Measurements from ENCODE around the gene IQCE.
A peak's percentile ranks its signal among the peaks of the same experiment; 100 is the strongest.
"Not testable (repeated sequence)": the region's sequence is repeated elsewhere in the genome, so short reads cannot be mapped to it uniquely, and the experiment has no call there.

Gene IQCE

GRCh38 chr7:2555121-2556052 is 3.4 kb upstream of the IQCE start, which contains the start of gene BRAT1:
Gene BRAT1, minus strand, starts transcription at chr7:2555524. Its CDS starts 1,093 bp downstream, at chr7:2554431.
- DNase-seq: peak; percentile 86 to 93

DNA sequence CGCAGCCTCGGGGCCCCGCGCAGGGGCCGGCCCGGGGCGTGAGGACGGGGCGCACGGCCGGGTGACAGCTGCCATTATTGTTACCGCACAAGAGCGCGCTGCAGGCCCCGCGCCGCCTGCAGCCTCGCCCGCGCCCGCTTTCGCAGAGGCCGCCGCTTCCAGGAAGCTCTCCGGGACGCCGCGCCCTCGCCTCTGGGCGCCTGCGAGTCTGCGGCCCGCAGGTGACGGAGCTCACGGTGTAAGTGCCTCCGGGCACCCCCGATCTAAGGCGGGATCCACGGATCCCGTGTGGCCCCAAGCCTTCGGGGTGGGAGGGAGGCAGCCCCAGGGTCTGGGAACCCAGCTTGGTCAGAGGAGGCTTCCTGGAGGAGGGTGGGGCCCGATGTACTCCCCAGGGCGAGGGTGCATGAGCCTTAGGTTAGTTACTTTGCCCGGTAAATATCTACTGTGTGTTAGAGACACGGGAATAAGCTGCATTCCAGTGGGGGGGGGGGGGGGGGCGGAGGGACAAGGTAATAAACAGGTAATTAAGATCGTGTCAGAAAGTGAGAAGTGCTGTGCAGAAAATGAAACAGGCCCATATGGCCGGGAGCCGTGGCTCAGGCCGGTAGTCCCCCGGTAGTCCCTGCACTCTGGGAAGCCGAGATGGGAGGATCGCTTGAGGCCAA is 638 bp downstream of the IQCE start:
- DNase-seq: no peak

GRCh38 chr7:2563955-2564354 is 5.2 kb downstream of the IQCE start:
- not testable (repeated sequence) for DNase-seq

- DNase-seq: no peak
Measured at GRCh38 chr7:2564970-2565540, 6.3 kb downstream of the IQCE start.

GRCh38 chr7:2566348-2566889 is 7.6 kb downstream of the IQCE start:
- no peak for DNase-seq

GRCh38 chr7:2566890-2567678 is 8.3 kb downstream of the IQCE start:
- no peak for DNase-seq

DNA sequence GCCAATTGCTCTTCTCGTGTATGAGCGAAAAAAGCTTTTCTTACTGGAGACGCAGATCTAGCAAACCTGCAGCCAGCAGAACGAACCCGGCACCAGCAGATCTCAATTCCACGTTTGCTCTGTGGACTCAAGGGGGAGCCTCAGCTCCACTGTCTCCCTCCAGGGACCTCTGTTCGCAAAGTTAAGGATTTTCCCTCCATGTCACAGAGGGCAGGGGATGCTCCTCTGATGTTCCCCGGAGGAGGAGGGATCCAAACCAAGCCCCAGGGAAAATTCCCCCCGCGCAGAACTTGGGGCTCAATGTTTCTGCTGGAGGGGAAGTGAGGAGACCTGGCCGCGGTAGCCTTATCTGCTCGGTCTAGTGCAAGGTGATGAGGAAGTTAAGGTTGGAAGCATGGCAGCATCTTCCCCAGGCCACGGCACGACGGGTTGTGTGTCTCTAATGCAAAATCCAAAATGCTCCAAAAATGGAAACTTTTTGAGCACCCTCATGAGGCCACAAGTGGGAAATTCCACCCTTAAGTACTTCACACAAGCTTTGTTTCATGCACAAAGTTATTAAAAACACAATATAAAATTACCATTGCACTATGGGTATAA is 9.0 kb downstream of the IQCE start:
- DNase-seq: peak in 1 of 2 experiments; percentile 22

DNA sequence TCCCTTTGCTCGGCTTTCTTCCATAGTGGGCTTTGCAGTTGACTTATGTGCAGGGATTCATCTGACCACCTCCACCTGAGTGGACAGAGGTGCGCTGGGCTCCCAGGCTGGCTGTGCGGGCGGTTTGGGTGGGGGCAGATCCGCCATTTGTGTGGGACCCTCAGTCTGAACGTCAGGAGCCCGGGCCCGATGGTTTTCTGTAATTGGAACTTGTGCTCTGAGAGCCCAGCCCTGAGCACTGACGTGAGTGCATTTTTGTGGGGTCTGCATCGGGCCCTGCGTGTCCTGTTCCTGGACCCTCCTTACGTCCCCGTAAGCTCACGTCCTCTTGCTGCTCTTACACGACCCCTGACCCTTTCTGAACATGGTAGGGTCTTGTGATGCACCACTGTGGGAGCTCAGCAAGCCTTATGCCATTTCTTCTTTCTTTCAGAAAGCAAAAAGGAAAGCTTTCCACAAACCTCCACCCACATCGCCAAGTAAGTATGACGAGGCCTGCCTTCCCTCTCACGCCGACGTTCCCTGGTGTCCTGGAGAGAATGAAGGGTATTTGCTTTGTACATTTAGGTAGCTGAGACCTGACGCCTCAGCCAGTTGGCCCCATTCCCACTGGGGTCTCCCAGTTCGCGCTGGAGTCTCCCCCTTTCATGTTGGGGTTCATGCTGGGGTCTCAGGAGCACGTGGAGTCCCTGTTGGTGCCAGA is 9.9 kb downstream of the IQCE start:
- no peak for DNase-seq

DNA sequence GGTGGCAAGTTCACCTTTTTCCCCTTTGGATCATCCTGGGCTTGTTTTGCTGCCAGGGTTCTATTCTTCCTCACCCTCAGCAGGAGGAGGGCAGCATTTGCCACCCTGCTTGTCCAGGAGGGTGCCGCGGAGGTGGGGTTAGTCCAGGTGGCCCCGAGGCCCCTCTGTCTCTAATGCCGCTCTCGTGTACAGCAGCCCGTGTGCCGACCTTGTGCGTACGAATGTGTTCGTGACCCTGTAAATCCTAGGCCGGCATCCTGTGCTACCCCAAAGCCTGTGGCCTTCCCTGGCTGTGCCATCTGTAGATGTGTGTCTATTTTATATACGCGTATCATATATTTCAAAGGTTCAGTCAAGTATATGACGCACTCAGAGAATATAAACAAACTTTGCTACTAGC is 10.6 kb downstream of the IQCE start:
- no peak for DNase-seq

- no peak for DNase-seq
Measured at GRCh38 chr7:2570021-2570420, 11.2 kb downstream of the IQCE start.

DNA sequence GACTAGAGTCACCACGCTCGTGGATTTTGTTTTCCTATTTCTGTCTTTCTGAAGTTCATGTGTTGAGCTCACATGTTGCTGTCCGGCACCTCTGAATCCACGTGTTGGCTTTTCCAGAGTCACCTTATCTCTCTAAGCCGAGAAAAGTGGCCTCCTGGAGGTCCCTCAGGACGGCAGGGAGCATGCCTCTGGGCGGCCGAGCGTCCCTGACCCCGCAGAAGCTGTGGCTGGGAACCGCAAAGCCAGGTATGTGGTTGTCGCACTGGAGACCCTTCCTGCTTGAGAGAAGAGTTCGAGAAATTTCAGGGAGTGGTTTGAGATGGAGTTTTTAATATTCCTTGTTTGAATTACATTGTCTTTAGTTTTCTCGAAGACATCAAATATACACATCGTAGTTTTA is 12.6 kb downstream of the IQCE start:
- no peak for DNase-seq

GRCh38 chr7:2572101-2572842 is 13.5 kb downstream of the IQCE start:
- DNase-seq: no peak

GRCh38 chr7:2573761-2574160 is 15.0 kb downstream of the IQCE start:
- DNase-seq: no peak

GRCh38 chr7:2575046-2575732 is 16.4 kb downstream of the IQCE start:
- DNase-seq: no peak

GRCh38 chr7:2575733-2576340 is 17.1 kb downstream of the IQCE start:
- DNase-seq: no peak

DNA sequence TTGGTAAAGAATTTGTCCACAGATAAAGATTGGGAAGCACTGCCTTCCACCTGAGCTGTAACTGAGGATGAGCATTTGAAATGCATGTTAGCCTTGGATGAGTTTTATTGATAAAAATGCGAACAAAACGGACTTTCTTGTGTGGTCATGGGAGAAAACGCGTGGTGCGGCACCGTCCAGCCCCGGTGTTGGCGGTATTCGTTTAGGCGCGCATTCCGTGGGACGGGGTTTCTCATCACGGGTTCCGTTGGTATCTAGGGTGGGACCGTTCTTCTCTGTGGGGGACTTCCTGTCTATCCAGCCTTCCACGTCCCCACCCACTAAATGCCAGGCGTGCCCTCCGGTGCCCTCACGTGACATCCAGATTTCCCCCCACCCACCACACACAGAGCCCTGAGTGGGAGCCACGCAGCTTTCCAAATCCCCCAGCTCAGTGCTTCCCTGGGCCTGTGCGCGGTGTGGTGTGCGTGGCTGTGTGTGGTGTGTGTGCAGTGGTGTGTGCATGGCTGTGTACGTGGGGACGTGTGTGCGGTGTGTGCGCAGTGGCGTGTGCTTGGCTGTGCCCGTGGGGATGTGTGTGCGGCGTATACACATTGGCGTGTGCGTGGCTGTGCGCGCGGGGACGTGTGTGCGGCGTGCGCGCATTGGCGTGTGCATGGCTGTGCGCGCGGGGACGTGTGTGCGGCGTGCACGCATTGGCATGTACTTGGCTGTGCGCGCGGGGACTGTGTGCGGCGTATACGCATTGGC is 18.1 kb downstream of the IQCE start:
- no peak for DNase-seq

- DNase-seq: no peak
Measured at GRCh38 chr7:2577914-2578680, 19.3 kb downstream of the IQCE start.

- no peak for DNase-seq
Measured at GRCh38 chr7:2580636-2581035, 21.9 kb downstream of the IQCE start.

Measured in NCI-H524 (cell line).